GM12891 (cell line): Measurements from ENCODE around the gene RAPGEF4.

Source experiments
- PAX5 ChIP-seq: IDR thresholded peaks from 2 replicates; pipeline ENCODE4 v1.6.1; 2011; ENCODE audit warnings: low read length, moderate library complexity, mild to moderate bottlenecking; ENCODE audit not compliant: insufficient read depth, severe bottlenecking
- POLR2A ChIP-seq: IDR thresholded peaks from 2 replicates; pipeline ENCODE4 v1.6.1; 2011; ENCODE audit warnings: low read depth, low read length, control low read depth
- POLR2AphosphoS5 ChIP-seq: IDR thresholded peaks from 2 replicates; pipeline ENCODE4 v1.6.1; 2011; ENCODE audit warnings: low read depth, low read length, control low read depth
- POU2F2 ChIP-seq: IDR thresholded peaks from 2 replicates; pipeline ENCODE4 v1.6.1; 2011; ENCODE audit warnings: low read depth, mild to moderate bottlenecking, control low read depth, low read length, moderate library complexity
- SPI1 ChIP-seq: IDR thresholded peaks from 2 replicates; pipeline ENCODE4 v1.6.1; 2011; ENCODE audit warnings: low read depth, low read length, control low read depth
- TAF1 ChIP-seq: IDR thresholded peaks from 2 replicates; pipeline ENCODE4 v1.6.1; 2011; ENCODE audit warnings: low read depth, low read length, control low read depth

DNA sequence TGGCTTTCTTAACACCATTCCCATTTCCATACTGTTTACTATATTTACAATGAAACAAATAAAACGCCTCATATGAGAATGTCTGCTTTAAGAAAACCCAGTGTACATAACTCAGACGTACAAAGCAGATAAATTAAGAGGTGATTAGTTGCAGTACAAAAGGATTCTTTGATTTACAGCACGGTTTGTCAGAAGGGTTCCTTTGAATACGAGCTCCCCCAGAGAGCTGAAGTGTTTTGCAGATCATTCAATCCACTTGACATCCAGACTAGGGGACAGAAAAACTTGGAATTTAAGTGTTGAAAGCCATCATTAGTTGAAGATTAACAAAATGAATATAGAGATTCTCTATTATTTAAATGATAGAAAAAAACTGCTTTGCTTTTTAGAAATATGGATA is 72.5 kb downstream of the RAPGEF4 start:
- TF ChIP-seq POLR2AphosphoS5 (no peak), POLR2A (no peak), TAF1 (no peak), SPI1 (no peak), POU2F2 (no peak), PAX5 (no peak)
